Sciatic nerve (tissue), 1 donor: ENCODE data around the gene DIRAS1. TPM values are rescaled to one million over a fixed set of nuclear protein-coding genes. Genes with fewer than 3 reads are reported as not detected.

ENCODE experiments used
- total RNA-seq: library from RNA; stranded (reverse); fragmentation: NEBNext Ultra II Directional; extraction: Animal tissue kit (Norgen Biotek cat#: 25700); gene quantifications from one replicate; pipeline ENCODE4 v1.2.1, GENCODE V29; 2021
- donor health status: DM: no; HTN: no; CAD: no.

Gene DIRAS1
- total RNA-seq, 1 donor from 2014 or later: 0.45 TPM

Other genes with a start within 250 kb of the DIRAS1 start
- gene GADD45B, start 245.2 kb downstream of the DIRAS1 start, total RNA-seq: 136 TPM
- 11.5 TPM for gene GNG7, start 18.7 kb downstream of the DIRAS1 start, total RNA-seq
- 11.7 TPM for gene SLC39A3, start 18.6 kb upstream of the DIRAS1 start, total RNA-seq
- 38.5 TPM for gene SGTA, start 61.9 kb upstream of the DIRAS1 start, total RNA-seq
- 29.1 TPM for gene THOP1, start 64.1 kb upstream of the DIRAS1 start, total RNA-seq
- gene ZNF554, start 98.5 kb upstream of the DIRAS1 start, total RNA-seq: 7.2 TPM
- 10.3 TPM for gene ZNF555, start 120.1 kb upstream of the DIRAS1 start, total RNA-seq
- 0.80 TPM for gene ZNF556, start 146.0 kb upstream of the DIRAS1 start, total RNA-seq
- 3.1 TPM for gene ZNF57, start 179.6 kb upstream of the DIRAS1 start, total RNA-seq
- gene ZNF77, start 223.6 kb upstream of the DIRAS1 start, total RNA-seq: 6.1 TPM